HG03175 (cell line): ENCODE results near the gene RPL5.
A peak's percentile ranks its signal among the peaks of the same experiment; 100 is the strongest.
"Not testable (repeated sequence)": the region's sequence is repeated elsewhere in the genome, so short reads cannot be mapped to it uniquely, and the experiment has no call there.

Source experiments
- ATAC-seq: cut with Tn5 transposase; IDR thresholded peaks from one replicate; pipeline ENCODE4 v1.9.1; 2021; ENCODE audit warnings: mild to moderate bottlenecking, moderate library complexity; ENCODE audit not compliant: unreplicated experiment

The RPL5 gene

GRCh38 chr1:92831762-92832536 is at the start of gene RPL5:
TSS of gene RPL5 (plus strand) at chr1:92832040. CDS start at chr1:92832115, 75 bp downstream.
- ATAC-seq, result peak; percentile 90

- not testable (repeated sequence) for ATAC-seq
Measured at GRCh38 chr1:92783550-92783949, 48.3 kb upstream of the RPL5 start.

- no peak for ATAC-seq
Measured at GRCh38 chr1:92784021-92784638, 47.7 kb upstream of the RPL5 start.

GRCh38 chr1:92784639-92785500 is 47.0 kb upstream of the RPL5 start, which contains the start of gene EVI5:
TSS of gene EVI5 (minus strand) at chr1:92785108. CDS start at chr1:92736546, 48,562 bp downstream.
- peak; percentile 89 for ATAC-seq

- ATAC-seq, result no peak
Measured at GRCh38 chr1:92786111-92786901, 45.5 kb upstream of the RPL5 start.

- ATAC-seq, result no peak
Measured at GRCh38 chr1:92790081-92790480, 41.8 kb upstream of the RPL5 start.

GRCh38 chr1:92790867-92791266 is 41.0 kb upstream of the RPL5 start:
- ATAC-seq, result no peak

GRCh38 chr1:92791487-92792066 is 40.3 kb upstream of the RPL5 start:
- ATAC-seq, result no peak

- no peak for ATAC-seq
Measured at GRCh38 chr1:92792340-92792782, 39.5 kb upstream of the RPL5 start.

GRCh38 chr1:92795166-92795565 is 36.7 kb upstream of the RPL5 start:
- ATAC-seq, result no peak

- no peak for ATAC-seq
Measured at GRCh38 chr1:92797297-92797696, 34.5 kb upstream of the RPL5 start.

GRCh38 chr1:92797961-92798360 is 33.9 kb upstream of the RPL5 start:
- ATAC-seq, result no peak

- no peak for ATAC-seq
Measured at GRCh38 chr1:92803140-92803887, 28.5 kb upstream of the RPL5 start.

GRCh38 chr1:92804721-92805201 is 27.1 kb upstream of the RPL5 start:
- peak; percentile 53 for ATAC-seq

GRCh38 chr1:92805216-92805615 is 26.6 kb upstream of the RPL5 start:
- ATAC-seq, result no peak

- no peak for ATAC-seq
Measured at GRCh38 chr1:92808381-92808780, 23.5 kb upstream of the RPL5 start.

GRCh38 chr1:92816732-92817131 is 15.1 kb upstream of the RPL5 start:
- no peak for ATAC-seq

- no peak for ATAC-seq
Measured at GRCh38 chr1:92817137-92817697, 14.6 kb upstream of the RPL5 start.
